PC-3 (cell line): Measurements from ENCODE around the gene CSF1R.

Source experiments
- EZH2 ChIP-seq: fragments of 300-600 bp; sonication (generic); IDR thresholded peaks from one replicate; pipeline ENCODE4 v1.6.1; 2017; ENCODE audit warnings: antibody characterized with exemption, mild to moderate bottlenecking, low read length; ENCODE audit not compliant: unreplicated experiment
- EZH2phosphoT487 ChIP-seq: fragments of 300-600 bp; sonication (generic); IDR thresholded peaks from 2 replicates; pipeline ENCODE4 v1.6.1; 2018; ENCODE audit warnings: mild to moderate bottlenecking, antibody characterized with exemption, low read length, borderline replicate concordance
- TF ChIP-seq, protein P1 (sequence below): fragments of 300-600 bp; sonication (generic); conservative IDR thresholded peaks from 2 replicates; pipeline ENCODE4 v1.5.1; 2017; ENCODE audit warnings: antibody characterized with exemption, low read depth, mild to moderate bottlenecking, low read length

DNA sequence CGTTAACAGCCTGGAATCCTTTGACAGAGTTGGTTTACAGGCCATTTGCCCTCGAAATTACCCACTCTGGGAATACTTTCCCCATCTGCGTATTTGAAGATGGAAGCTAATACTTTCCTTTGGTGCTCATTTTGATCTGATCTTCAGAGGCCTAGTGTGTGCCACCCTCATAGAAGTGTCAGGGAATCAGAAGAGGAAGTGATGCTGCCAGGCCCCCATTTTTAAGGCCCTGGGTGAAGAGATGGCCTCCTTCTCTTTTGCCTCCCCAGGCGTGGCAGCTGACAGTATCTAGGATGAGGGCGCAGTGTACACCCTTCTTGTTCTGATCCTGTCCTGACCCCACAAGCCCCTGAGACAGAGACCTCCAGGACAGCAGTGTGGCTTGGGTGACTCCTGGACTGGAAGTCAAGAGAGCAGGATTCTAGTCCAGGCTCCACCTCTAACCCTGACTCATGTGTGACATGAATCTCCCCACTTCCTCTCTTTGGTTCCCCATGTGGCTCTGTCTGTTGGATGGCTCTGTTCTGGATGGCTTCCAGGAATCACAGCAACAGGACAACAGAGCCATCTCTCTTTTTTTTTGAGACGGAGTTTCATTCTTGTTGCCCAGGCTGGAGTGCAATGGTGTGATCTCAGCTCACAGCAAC, 27.8 kb downstream of the CSF1R start:
- TF ChIP-seq, protein P1, sequence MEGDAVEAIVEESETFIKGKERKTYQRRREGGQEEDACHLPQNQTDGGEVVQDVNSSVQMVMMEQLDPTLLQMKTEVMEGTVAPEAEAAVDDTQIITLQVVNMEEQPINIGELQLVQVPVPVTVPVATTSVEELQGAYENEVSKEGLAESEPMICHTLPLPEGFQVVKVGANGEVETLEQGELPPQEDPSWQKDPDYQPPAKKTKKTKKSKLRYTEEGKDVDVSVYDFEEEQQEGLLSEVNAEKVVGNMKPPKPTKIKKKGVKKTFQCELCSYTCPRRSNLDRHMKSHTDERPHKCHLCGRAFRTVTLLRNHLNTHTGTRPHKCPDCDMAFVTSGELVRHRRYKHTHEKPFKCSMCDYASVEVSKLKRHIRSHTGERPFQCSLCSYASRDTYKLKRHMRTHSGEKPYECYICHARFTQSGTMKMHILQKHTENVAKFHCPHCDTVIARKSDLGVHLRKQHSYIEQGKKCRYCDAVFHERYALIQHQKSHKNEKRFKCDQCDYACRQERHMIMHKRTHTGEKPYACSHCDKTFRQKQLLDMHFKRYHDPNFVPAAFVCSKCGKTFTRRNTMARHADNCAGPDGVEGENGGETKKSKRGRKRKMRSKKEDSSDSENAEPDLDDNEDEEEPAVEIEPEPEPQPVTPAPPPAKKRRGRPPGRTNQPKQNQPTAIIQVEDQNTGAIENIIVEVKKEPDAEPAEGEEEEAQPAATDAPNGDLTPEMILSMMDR: no peak
- TF ChIP-seq EZH2 (no peak), EZH2phosphoT487 (no peak)
